GM12878 (cell line): ENCODE results near the gene GNB5. TPM values are rescaled to one million over a fixed set of nuclear protein-coding genes. Genes with fewer than 3 reads are reported as not detected.

ENCODE experiments used
- ATAC-seq: fragments of 200-7000 bp; cut with Tn5 transposase; 3 replicates; pipeline ENCODE4 v1.9.1; 2020; ENCODE audit warnings: mild to moderate bottlenecking, moderate library complexity
- BruUV-seq: library from RNA; stranded (reverse); fragments of 400-500 nt; replicated peaks from 2 replicates; lab custom pipeline; 2021; lab: Mats Ljungman, UMichigan
- CTCF ChIA-PET: fragments of 300-600 bp; sonication (Branson Sonifier 250); formaldehyde crosslinking; extraction: SDS; loops from one replicate; lab custom pipeline; 2021; ENCODE audit warnings: inconsistent platforms; lab: Yijun Ruan, JAX
- POLR2A ChIA-PET: fragments of 350-600 bp; formaldehyde crosslinking; extraction: SDS; loops from one replicate; lab custom pipeline; 2021; ENCODE audit warnings: inconsistent platforms; lab: Charles Lee
- RAD21 ChIA-PET: fragments of 300-600 bp; sonication (Branson Sonifier 250); formaldehyde crosslinking; loops from one replicate; lab custom pipeline; 2023; ENCODE audit warnings: antibody characterized with exemption; ENCODE audit not compliant: unreplicated experiment; lab: Charles Lee
- SMC1A ChIA-PET: fragments of 300-600 bp; sonication (Branson Sonifier 250); formaldehyde crosslinking; loops from one replicate; lab custom pipeline; 2023; ENCODE audit not compliant: unreplicated experiment, uncharacterized antibody; lab: Charles Lee
- DNase-seq: peaks from one replicate; pipeline ENCODE4 v3.0.0-alpha.2; 2011; ENCODE audit warnings: low read depth, low spot score
- FAIRE-seq: peaks from 3 replicates; lab custom pipeline; 2011; peaks lifted over from hg19 to GRCh38; lab: Jason Lieb, UNC
- H2AFZ ChIP-seq: 2 replicates; pipeline ENCODE4 v1.6.0; 2011; ENCODE audit warnings: low read depth, low read length, control low read depth; ENCODE audit not compliant: control insufficient read depth
- H3K27ac ChIP-seq: 2 replicates; pipeline ENCODE4 v1.5.1; 2011; ENCODE audit warnings: control low read depth; ENCODE audit not compliant: control insufficient read depth, insufficient read depth
- H3K27me3 ChIP-seq, 2 experiments: replicated peaks in 1 of 2; 2 replicates each; pipeline versions ENCODE4 v1.6.0 to v1.6.1; 2011; ENCODE audit warnings: low read length in 1 of 2; ENCODE audit not compliant: control insufficient read depth in 2 of 2, insufficient read depth in 2 of 2
- H3K36me3 ChIP-seq, 2 experiments: 2 replicates each; pipeline ENCODE4 v1.5.1; 2011; ENCODE audit warnings: low read length in 1 of 2; ENCODE audit not compliant: control insufficient read depth in 2 of 2, insufficient read depth in 2 of 2
- H3K4me1 ChIP-seq: 2 replicates; pipeline ENCODE4 v1.6.1; 2011; ENCODE audit warnings: mild to moderate bottlenecking, low read length, moderate library complexity, mixed read lengths; ENCODE audit not compliant: control insufficient read depth, insufficient read depth
- H3K4me2 ChIP-seq: 2 replicates; pipeline ENCODE4 v1.6.0; 2011; ENCODE audit warnings: control low read depth; ENCODE audit not compliant: control insufficient read depth, insufficient read depth
- H3K4me3 ChIP-seq: fragments of 200-600 bp; sonication (generic); 2 replicates; pipeline ENCODE4 v1.5.1; 2016
- H3K79me2 ChIP-seq: 2 replicates; pipeline ENCODE4 v1.6.0; 2011; ENCODE audit warnings: low read length; ENCODE audit not compliant: control insufficient read depth, insufficient read depth
- H3K9ac ChIP-seq: 2 replicates; pipeline ENCODE4 v1.8.0; 2011; ENCODE audit warnings: low read length, control low read depth, mixed read lengths; ENCODE audit not compliant: control insufficient read depth, insufficient read depth
- H3K9me3 ChIP-seq: replicated peaks from 3 replicates; pipeline ENCODE4 v1.5.1; 2011; ENCODE audit warnings: mild to moderate bottlenecking, low read length; ENCODE audit not compliant: control insufficient read depth, insufficient read depth
- H4K20me1 ChIP-seq: 2 replicates; pipeline ENCODE4 v1.6.0; 2011; ENCODE audit not compliant: control insufficient read depth, insufficient read depth
- BCL11A ChIP-seq: IDR thresholded peaks from 2 replicates; pipeline ENCODE4 v1.6.1; 2011; ENCODE audit warnings: low read depth, low read length
- DPF2 ChIP-seq: fragments of 450-650 bp; IDR thresholded peaks from 2 replicates; pipeline ENCODE4 v1.6.1; 2017; ENCODE audit warnings: mild to moderate bottlenecking
- ETV6 ChIP-seq, 2 experiments: fragments of 450-650 bp in 1 of 2; IDR thresholded peaks in 1 of 2; conservative IDR thresholded peaks in 1 of 2; 2 replicates each; pipeline ENCODE4 v1.6.1; 2014; ENCODE audit warnings: antibody characterized with exemption in 1 of 2, borderline replicate concordance in 1 of 2, low read depth in 1 of 2, mild to moderate bottlenecking in 1 of 2, moderate library complexity in 1 of 2
- JUND ChIP-seq: IDR thresholded peaks from 2 replicates; pipeline ENCODE4 v1.6.1; 2012; ENCODE audit warnings: low read depth, mild to moderate bottlenecking, low read length, improper control_type of control experiment, moderate library complexity
- PBX3 ChIP-seq: IDR thresholded peaks from 2 replicates; pipeline ENCODE4 v1.6.1; 2011; ENCODE audit warnings: mild to moderate bottlenecking, low read depth, low read length, moderate library complexity; ENCODE audit not compliant: insufficient replicate concordance
- SMAD1 ChIP-seq: fragments of 450-650 bp; IDR thresholded peaks from 2 replicates; pipeline ENCODE4 v1.6.1; 2018; ENCODE audit warnings: mild to moderate bottlenecking, low read depth; ENCODE audit not compliant: partially characterized antibody
- TARDBP ChIP-seq: IDR thresholded peaks from 2 replicates; pipeline ENCODE4 v1.6.1; 2016; ENCODE audit warnings: borderline replicate concordance
- USF2 ChIP-seq: IDR thresholded peaks from 2 replicates; pipeline ENCODE4 v1.6.1; 2011; ENCODE audit warnings: low read depth, low read length, improper control_type of control experiment, borderline replicate concordance
- ZZZ3 ChIP-seq: IDR thresholded peaks from 2 replicates; pipeline ENCODE4 v1.6.1; 2011; ENCODE audit warnings: low read depth; ENCODE audit not compliant: control insufficient read depth, insufficient read length
- WGBS: methylation state at CpG from one replicate; pipeline ENCODE4 v1.1.6; 2016; ENCODE audit warnings: low lambda C conversion rate; ENCODE audit not compliant: insufficient replicate concordance, insufficient coverage; ENCODE audit errors: missing lambda C conversion rate; 5-methylcytosine and 5-hydroxymethylcytosine counted together
- in situ Hi-C: fragments of 300-500 bp; cut with MboI; formaldehyde crosslinking; loops from 9 replicates; pipeline ENCODE4 v1.14.3; 2018; ENCODE audit warnings: mixed read lengths
- intact Hi-C: fragments of 100-400 bp; cut with micrococcal nuclease; formaldehyde crosslinking; loops from one replicate; pipeline ENCODE4 v1.14.2; 2022; ENCODE audit not compliant: unreplicated experiment
- polyA plus RNA-seq, 11 experiments: library from polyadenylated mRNA; depleted of rRNA in 4 of 11; unstranded in 6 of 11; stranded (reverse) in 5 of 11; fragments of >200 nt; fragmentation: Nextera tagmentation in 4 of 11; fragmentation: Illumina TruSeq in 1 of 11; extraction: Ambion mirVana in 4 of 11; extraction: Trizol in 1 of 11; gene quantifications; 1 replicate in 1 of 11; 2 replicates in 10 of 11; pipeline versions ENCODE4 v1.2.1 to v1.2.3, GENCODE V29; 2011 to 2016; ENCODE audit warnings: inconsistent platforms in 2 of 11, missing spikeins in 2 of 11, low read depth in 1 of 11
- total RNA-seq, 4 experiments: library from RNA; depleted of rRNA in 3 of 4; stranded (reverse); fragments of >200 nt in 3 of 4; fragmentation: Illumina TruSeq in 1 of 4; extraction: Trizol in 1 of 4; gene quantifications; 2 replicates each; pipeline versions ENCODE4 v1.2.1 to v1.2.3, GENCODE V29; 2013 to 2021

GNB5 gene
- total and polyA plus RNA-seq, 10 of the 15 experiments (the other 5 are each of a cell fraction or from before 2014, with no cell fraction given): 2.4 to 25.9 (median 15.2) TPM

GRCh38 chr15:52128568-52128967 lies 62.6 kb downstream of the GNB5 start:
- DNase-seq (no peak), ATAC-seq (no peak)
- Histone ChIP-seq H3K79me2 (no peaks in the 10 kb centered on the region), H3K27me3 (no peaks in the 10 kb centered on the region), H3K9me3 (no peaks in the 10 kb centered on the region), H3K4me3 (no peak overlapping the region), H3K9ac (no peak overlapping the region), H4K20me1 (no peaks in the 10 kb centered on the region), H3K4me2 (no peak overlapping the region), H3K36me3 (no peaks in the 10 kb centered on the region; a peak in 2 of 4 replicates), H2AFZ (no peak overlapping the region), H3K4me1 (no peaks in the 10 kb centered on the region)
- in situ Hi-C loops: no loop called here
- ChIA-PET SMC1A (interaction anchor here (1.3 to 2.2 kb wide), 3 partner anchors 9 to 239 kb away, joined by 4 to 7 read pairs (median 6); no protein-coding TSS in a partner anchor), CTCF (interaction anchor here (2.4 kb wide), 1 partner anchor 10 kb away, joined by 9 read pairs; no protein-coding TSS in a partner anchor), POLR2A (interaction anchor here (1.0 kb wide), 1 partner anchor 9 kb away, joined by 3 read pairs; no protein-coding TSS in a partner anchor)
- TF ChIP-seq USF2 (no peak), TARDBP (no peak), JUND (no peak), SMAD1 (peak; percentile 83), PBX3 (no peak), ZZZ3 (no peak), DPF2 (no peak), ETV6 (conservative IDR thresholded peaks at IDR 0.05 in 1 of 2, IDR thresholded peaks at IDR 0.05 in 1 of 2; ENCODE audit: borderline replicate concordance in 1 of 2, low read depth in 1 of 2) (no peak), BCL11A (no peak)
- TF ChIP-seq, all 136 proteins: peak for 1
- no peak overlapping the region for H3K27ac ChIP-seq
- WGBS: 98% methylated on average over 3 of the region's 3 CpGs
- intact Hi-C loops: no loop called here
- BruUV-seq: no TSS peak
- RAD21 ChIA-PET: no interaction called here
- no peak for FAIRE-seq
